GM12891 (cell line): ENCODE measurements around the gene CDK5RAP2.

Source experiments
- PAX5 ChIP-seq: IDR thresholded peaks from 2 replicates; pipeline ENCODE4 v1.6.1; 2011; ENCODE audit warnings: low read length, moderate library complexity, mild to moderate bottlenecking; ENCODE audit not compliant: insufficient read depth, severe bottlenecking
- POLR2A ChIP-seq: IDR thresholded peaks from 2 replicates; pipeline ENCODE4 v1.6.1; 2011; ENCODE audit warnings: low read depth, low read length, control low read depth
- POLR2AphosphoS5 ChIP-seq: IDR thresholded peaks from 2 replicates; pipeline ENCODE4 v1.6.1; 2011; ENCODE audit warnings: low read depth, low read length, control low read depth
- SPI1 ChIP-seq: IDR thresholded peaks from 2 replicates; pipeline ENCODE4 v1.6.1; 2011; ENCODE audit warnings: low read depth, low read length, control low read depth
- TAF1 ChIP-seq: IDR thresholded peaks from 2 replicates; pipeline ENCODE4 v1.6.1; 2011; ENCODE audit warnings: low read depth, low read length, control low read depth

GRCh38 chr9:120572472-120572871 lies 7.5 kb downstream of the CDK5RAP2 start:
- TF ChIP-seq POLR2A: no peak
- no peak for TF ChIP-seq TAF1
- no peak for TF ChIP-seq POLR2AphosphoS5
- TF ChIP-seq SPI1: no peak
- no peak for TF ChIP-seq PAX5
